Kidney (tissue), 14 donors: Measurements from ENCODE around the gene CMIP. TPM values are rescaled to one million over a fixed set of nuclear protein-coding genes. Genes with fewer than 3 reads are reported as not detected.

ENCODE experiments used
- DNase-seq, 5 donors: peaks; one replicate each; pipeline ENCODE4 v3.0.0-alpha.2; 2013 to 2020
- FAIRE-seq: peaks from 2 replicates; lab custom pipeline; 2012; peaks lifted over from hg19 to GRCh38; lab: Jason Lieb, UNC
- H3K27ac ChIP-seq, 2 donors: one replicate each; pipeline ENCODE4 v1.7.0; 2013; ENCODE audit warnings: low read depth in 2 of 2, low read length in 2 of 2, inconsistent platforms in 1 of 2
- H3K27me3 ChIP-seq: one replicate; pipeline ENCODE4 v1.7.1; 2013; ENCODE audit warnings: low read length, inconsistent platforms; ENCODE audit not compliant: control insufficient read depth, insufficient read depth
- H3K36me3 ChIP-seq, 3 donors: one replicate each; pipeline versions ENCODE4 v1.7.0 to v1.7.1; 2013; ENCODE audit warnings: low read length in 3 of 3, control low read depth in 1 of 3, inconsistent platforms in 1 of 3; ENCODE audit not compliant: insufficient read depth in 3 of 3, control insufficient read depth in 2 of 3
- H3K4me1 ChIP-seq, 3 donors: one replicate each; pipeline versions ENCODE4 v1.7.0 to v1.7.1; 2013; ENCODE audit warnings: low read length in 3 of 3, inconsistent platforms in 1 of 3, low read depth in 1 of 3; ENCODE audit not compliant: control insufficient read depth in 2 of 3, insufficient read depth in 2 of 3
- H3K4me3 ChIP-seq, 3 donors: one replicate each; pipeline versions ENCODE4 v1.7.0 to v1.8.1; 2013; ENCODE audit warnings: low read length in 3 of 3, control low read depth in 1 of 3, inconsistent platforms in 1 of 3
- H3K9ac ChIP-seq, 3 donors: one replicate each; pipeline versions ENCODE4 v1.7.0 to v1.7.1; 2013; ENCODE audit warnings: low read length in 3 of 3, control low read depth in 1 of 3, inconsistent platforms in 1 of 3
- H3K9me3 ChIP-seq, 3 donors: one replicate each; pipeline versions ENCODE4 v1.7.0 to v1.7.1; 2013; ENCODE audit warnings: low read length in 3 of 3, control low read depth in 1 of 3, inconsistent platforms in 1 of 3; ENCODE audit not compliant: control insufficient read depth in 2 of 3, insufficient read depth in 1 of 3
- intact Hi-C: fragments of 100-400 bp; cut with DNase I; formaldehyde crosslinking; loops from one replicate; pipeline ENCODE4 v1.11.1; 2022
- polyA plus RNA-seq: library from polyadenylated mRNA; stranded (reverse); fragments of 350-450 nt; fragmentation: Illumina TruSeq; extraction: RNeasy Lipid Tissue Mini Kit (QIAGEN cat#74804); gene quantifications from one replicate; pipeline ENCODE4 v1.2.3, GENCODE V29; 2014; ENCODE audit warnings: low read depth, low replicate concordance; ENCODE audit not compliant: insufficient read depth
- total RNA-seq: library from RNA; stranded (reverse); fragmentation: NEBNext Ultra II Directional; extraction: Animal tissue kit (Norgen Biotek cat#: 25700); gene quantifications from one replicate; pipeline ENCODE4 v1.2.1, GENCODE V29; 2021
- TF ChIP-seq, protein P1 (sequence below): IDR thresholded peaks from 3 replicates; pipeline ENCODE4 v1.5.1; 2012; ENCODE audit warnings: mild to moderate bottlenecking, moderate library complexity, borderline replicate concordance; ENCODE audit not compliant: insufficient read depth; ENCODE audit errors: extremely low read depth
- donor health status: control.
- donor health status: control.
- donor health status: control.
- donor health status: control.
- donor health status: control.
- donor health status: DM: yes; HTN: yes; CAD: no.
- donor health status: Normal renal cell carcinoma (clear cell type).

CMIP gene
- total and polyA plus RNA-seq, 2 donors from 2014 or later = 16.6 to 65.7 TPM

DNA sequence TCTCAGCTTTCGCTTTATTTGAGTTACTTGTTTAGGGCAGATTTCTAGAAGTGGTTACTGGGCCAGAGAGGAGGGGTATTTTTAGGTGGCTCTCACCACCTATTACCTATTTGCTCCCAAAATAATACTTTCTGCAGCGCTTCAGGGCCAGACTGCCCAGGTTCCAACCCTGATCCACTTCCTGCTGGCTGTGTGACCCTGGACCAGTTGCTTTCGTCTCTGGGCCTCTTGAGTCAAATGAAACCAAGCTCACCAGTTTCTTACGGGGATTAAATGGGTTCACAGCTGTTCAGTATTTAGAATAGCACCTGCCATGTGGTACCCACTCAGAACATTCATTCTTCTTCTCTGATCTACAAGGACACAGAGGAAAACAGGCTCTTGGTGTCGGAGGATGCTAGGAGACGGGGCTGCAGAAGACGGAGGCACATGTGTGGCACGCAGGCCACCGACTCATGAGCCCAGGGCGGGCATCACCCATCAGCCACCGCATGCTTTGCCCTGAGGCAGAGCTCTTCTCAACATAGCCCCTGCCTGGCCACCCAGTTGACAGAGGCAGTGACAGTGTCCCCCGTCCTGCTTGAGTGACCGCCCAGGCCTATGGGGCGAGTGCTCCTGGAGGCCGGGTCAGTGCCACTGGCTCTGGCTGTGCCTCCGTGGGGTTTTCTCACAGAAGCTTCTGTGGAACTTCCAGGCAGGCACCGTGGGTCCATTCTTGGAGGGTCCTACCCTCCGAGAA, 185.5 kb downstream of the CMIP start:
- no peak for FAIRE-seq
- Histone ChIP-seq H3K27ac (no peak overlapping the region), H3K4me3 (no peak overlapping the region), H3K36me3 (no peaks in the 10 kb centered on the region), H3K27me3 (no peaks in the 10 kb centered on the region), H3K9me3 (no peaks in the 10 kb centered on the region), H3K4me1 (peaks cover 2 to 34% (median 28%) of the 10 kb centered on the region in 3 donors), H3K9ac (no peak overlapping the region)
- intact Hi-C loops = no loop called here
- TF ChIP-seq, protein P1, sequence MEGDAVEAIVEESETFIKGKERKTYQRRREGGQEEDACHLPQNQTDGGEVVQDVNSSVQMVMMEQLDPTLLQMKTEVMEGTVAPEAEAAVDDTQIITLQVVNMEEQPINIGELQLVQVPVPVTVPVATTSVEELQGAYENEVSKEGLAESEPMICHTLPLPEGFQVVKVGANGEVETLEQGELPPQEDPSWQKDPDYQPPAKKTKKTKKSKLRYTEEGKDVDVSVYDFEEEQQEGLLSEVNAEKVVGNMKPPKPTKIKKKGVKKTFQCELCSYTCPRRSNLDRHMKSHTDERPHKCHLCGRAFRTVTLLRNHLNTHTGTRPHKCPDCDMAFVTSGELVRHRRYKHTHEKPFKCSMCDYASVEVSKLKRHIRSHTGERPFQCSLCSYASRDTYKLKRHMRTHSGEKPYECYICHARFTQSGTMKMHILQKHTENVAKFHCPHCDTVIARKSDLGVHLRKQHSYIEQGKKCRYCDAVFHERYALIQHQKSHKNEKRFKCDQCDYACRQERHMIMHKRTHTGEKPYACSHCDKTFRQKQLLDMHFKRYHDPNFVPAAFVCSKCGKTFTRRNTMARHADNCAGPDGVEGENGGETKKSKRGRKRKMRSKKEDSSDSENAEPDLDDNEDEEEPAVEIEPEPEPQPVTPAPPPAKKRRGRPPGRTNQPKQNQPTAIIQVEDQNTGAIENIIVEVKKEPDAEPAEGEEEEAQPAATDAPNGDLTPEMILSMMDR = no peak
- DNase-seq = no peak

DNA sequence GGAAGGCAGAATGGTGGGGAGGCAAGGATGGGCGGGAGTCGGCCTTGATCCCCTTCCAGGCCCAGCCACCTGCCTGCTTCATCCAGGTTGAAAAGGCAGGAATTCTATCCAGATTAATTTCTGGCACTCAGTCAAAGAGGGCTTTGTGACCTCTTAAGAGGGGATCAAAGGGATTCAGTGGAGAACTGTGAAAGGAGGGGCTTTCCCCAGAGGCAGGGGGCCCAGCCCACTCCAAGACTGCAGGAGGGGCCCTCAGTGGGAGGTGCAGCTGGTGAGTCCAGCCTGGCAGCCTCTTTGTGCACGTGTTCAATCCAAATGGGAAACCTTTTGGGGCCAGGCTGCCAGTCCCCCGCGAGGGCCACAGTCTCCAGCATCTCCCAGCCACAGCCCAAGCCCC, 186.0 kb downstream of the CMIP start:
- TF ChIP-seq, protein P1 = no peak
- H3K27me3 ChIP-seq = no peaks in the 10 kb centered on the region
- no peak overlapping the region for H3K9ac ChIP-seq
- peaks cover 2 to 28% (median 22%) of the 10 kb centered on the region in 3 donors for H3K4me1 ChIP-seq
- no peak overlapping the region for H3K4me3 ChIP-seq
- no peak overlapping the region for H3K27ac ChIP-seq
- FAIRE-seq (no peak), DNase-seq (peak in 3 of 5 donors; percentile 68 to 81 (median 80))
- H3K36me3 ChIP-seq = no peaks in the 10 kb centered on the region
- intact Hi-C loops = no loop called here
- no peaks in the 10 kb centered on the region for H3K9me3 ChIP-seq

DNA sequence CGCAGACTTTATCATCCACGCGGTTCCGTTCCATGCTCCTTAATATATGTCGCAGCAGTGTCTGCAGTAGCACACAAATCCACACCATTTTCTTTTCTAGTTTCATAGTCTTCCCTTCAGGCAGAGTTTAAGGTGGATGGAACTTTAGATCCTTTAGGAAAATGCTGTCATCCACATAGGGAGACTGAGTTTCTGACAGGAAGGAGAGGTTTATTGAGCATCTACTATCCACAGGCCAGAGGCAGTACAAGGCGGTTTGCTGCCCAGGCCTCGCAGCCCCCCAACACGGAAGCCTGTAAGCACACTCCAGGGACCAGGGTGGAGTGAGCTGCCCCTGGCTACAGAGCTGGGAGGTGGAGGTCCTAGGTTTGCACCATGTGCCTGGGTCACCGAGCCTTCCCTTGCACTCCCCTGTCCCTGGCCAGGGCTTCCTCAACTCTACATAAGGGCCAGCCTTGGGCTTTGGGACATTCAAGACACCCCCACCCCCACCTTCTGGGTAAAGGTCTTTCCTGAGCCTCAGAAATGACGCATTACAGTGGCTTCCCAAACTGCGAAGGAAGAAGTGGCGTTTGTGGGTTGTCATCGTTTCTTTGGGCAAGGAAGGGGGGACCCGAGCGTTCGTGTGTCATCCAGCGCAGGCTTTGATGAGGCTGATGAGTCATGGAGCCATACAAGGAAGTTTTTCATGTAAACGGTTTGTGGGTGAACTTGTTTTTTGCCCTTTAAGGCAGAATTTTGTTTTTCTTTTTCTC, 188.0 kb downstream of the CMIP start:
- H3K4me3 ChIP-seq = no peak overlapping the region
- H3K27ac ChIP-seq = no peak overlapping the region
- DNase-seq (peak in 1 of 5 donors; percentile 61), FAIRE-seq (no peak)
- H3K4me1 ChIP-seq = peaks cover 2 to 24% (median 16%) of the 10 kb centered on the region in 3 donors
- intact Hi-C loops = no loop called here
- H3K9ac ChIP-seq = no peak overlapping the region
- no peaks in the 10 kb centered on the region for H3K36me3 ChIP-seq
- H3K9me3 ChIP-seq = no peaks in the 10 kb centered on the region
- TF ChIP-seq, protein P1 = no peak
- H3K27me3 ChIP-seq = no peaks in the 10 kb centered on the region
